HG03432 (cell line): Measurements from ENCODE around the gene ACER2.
A peak's percentile ranks its signal among the peaks of the same experiment; 100 is the strongest.

Source experiments
- ATAC-seq: cut with Tn5 transposase; IDR thresholded peaks from one replicate; pipeline ENCODE4 v1.9.1; 2021; ENCODE audit warnings: mild to moderate bottlenecking, moderate library complexity; ENCODE audit not compliant: unreplicated experiment

Gene ACER2

GRCh38 chr9:19451240-19452087 is 42.7 kb downstream of the ACER2 start:
- peak; percentile 94 for ATAC-seq

- no peak for ATAC-seq
These were observed 47.6 kb downstream of the ACER2 start for GRCh38 chr9:19456426-19456825.

GRCh38 chr9:19456996-19457692 is 48.3 kb downstream of the ACER2 start:
- ATAC-seq: peak; percentile 87

GRCh38 chr9:19457693-19458009 is 48.8 kb downstream of the ACER2 start:
- peak; percentile 21 for ATAC-seq

GRCh38 chr9:19460243-19460642 is 51.4 kb downstream of the ACER2 start:
- no peak for ATAC-seq

GRCh38 chr9:19461135-19461534 is 52.3 kb downstream of the ACER2 start:
- ATAC-seq: no peak

GRCh38 chr9:19464061-19464763 is 55.4 kb downstream of the ACER2 start:
- ATAC-seq: peak; percentile 10

- peak; percentile 97 for ATAC-seq
These were observed 56.2 kb downstream of the ACER2 start for GRCh38 chr9:19464764-19465585.

- ATAC-seq: no peak
These were observed 56.9 kb downstream of the ACER2 start for GRCh38 chr9:19465586-19466279.

- ATAC-seq: no peak
These were observed 57.5 kb downstream of the ACER2 start for GRCh38 chr9:19466280-19466639.

- no peak for ATAC-seq
These were observed 60.5 kb downstream of the ACER2 start for GRCh38 chr9:19469271-19469670.

GRCh38 chr9:19470567-19470966 is 61.8 kb downstream of the ACER2 start:
- ATAC-seq: no peak

- no peak for ATAC-seq
These were observed 62.3 kb downstream of the ACER2 start for GRCh38 chr9:19470981-19471650.

- ATAC-seq: peak; percentile 80
These were observed 63.2 kb downstream of the ACER2 start for GRCh38 chr9:19471737-19472648.

- ATAC-seq: no peak
These were observed 64.8 kb downstream of the ACER2 start for GRCh38 chr9:19473605-19474004.

GRCh38 chr9:19479874-19480273 is 71.1 kb downstream of the ACER2 start:
- no peak for ATAC-seq

GRCh38 chr9:19480345-19480744 is 71.5 kb downstream of the ACER2 start:
- no peak for ATAC-seq

GRCh38 chr9:19481121-19481870 is 72.5 kb downstream of the ACER2 start:
- no peak for ATAC-seq
